NCI-H82 (cell line): ENCODE measurements around the gene FZD10.
A peak's percentile ranks its signal among the peaks of the same experiment; 100 is the strongest.

Source experiments
- DNase-seq: peaks from one replicate; lab custom pipeline; 2025; lab: John Stamatoyannopoulos, UW

Gene FZD10

GRCh38 chr12:130154276-130155070 is 7.8 kb upstream of the FZD10 start:
- DNase-seq = no peak

- DNase-seq = no peak
Measured at GRCh38 chr12:130155416-130156073, 6.7 kb upstream of the FZD10 start.

- DNase-seq = peak; percentile 4
Measured at GRCh38 chr12:130156652-130157275, 5.5 kb upstream of the FZD10 start.

GRCh38 chr12:130157998-130158753 is 4.1 kb upstream of the FZD10 start:
- peak; percentile 65 for DNase-seq

- peak; percentile 17 for DNase-seq
Measured at GRCh38 chr12:130158754-130159059, 3.6 kb upstream of the FZD10 start.

- DNase-seq = no peak
Measured at GRCh38 chr12:130160306-130160705, 2.0 kb upstream of the FZD10 start.

GRCh38 chr12:130160711-130161231 is 1.5 kb upstream of the FZD10 start:
- DNase-seq = no peak

GRCh38 chr12:130161261-130162243 is 712 bp upstream of the FZD10 start:
- DNase-seq = peak; percentile 14

- no peak for DNase-seq
Measured at GRCh38 chr12:130162745-130163460, 639 bp downstream of the FZD10 start.

- DNase-seq = no peak
Measured at GRCh38 chr12:130163461-130164215, 1.4 kb downstream of the FZD10 start.

- DNase-seq = no peak
Measured at GRCh38 chr12:130164216-130164542, 1.9 kb downstream of the FZD10 start.

- DNase-seq = no peak
Measured at GRCh38 chr12:130164936-130165335, 2.7 kb downstream of the FZD10 start.

GRCh38 chr12:130166306-130166705 is 4.0 kb downstream of the FZD10 start:
- DNase-seq = no peak

- DNase-seq = no peak
Measured at GRCh38 chr12:130167537-130167936, 5.3 kb downstream of the FZD10 start.

GRCh38 chr12:130169256-130169655 is 7.0 kb downstream of the FZD10 start:
- DNase-seq = peak; percentile 38

- no peak for DNase-seq
Measured at GRCh38 chr12:130169924-130170323, 7.7 kb downstream of the FZD10 start.

- no peak for DNase-seq
Measured at GRCh38 chr12:130170611-130171010, 8.3 kb downstream of the FZD10 start.

GRCh38 chr12:130177635-130178242 is 15.5 kb downstream of the FZD10 start:
- DNase-seq = no peak

- DNase-seq = no peak
Measured at GRCh38 chr12:130178282-130178681, 16.0 kb downstream of the FZD10 start.
